HG03175 (cell line): ENCODE results near the gene NEMF.
"Not testable (repeated sequence)": the region's sequence is repeated elsewhere in the genome, so short reads cannot be mapped to it uniquely, and the experiment has no call there.

Source experiments
- ATAC-seq: cut with Tn5 transposase; IDR thresholded peaks from one replicate; pipeline ENCODE4 v1.9.1; 2021; ENCODE audit warnings: mild to moderate bottlenecking, moderate library complexity; ENCODE audit not compliant: unreplicated experiment

NEMF gene

DNA sequence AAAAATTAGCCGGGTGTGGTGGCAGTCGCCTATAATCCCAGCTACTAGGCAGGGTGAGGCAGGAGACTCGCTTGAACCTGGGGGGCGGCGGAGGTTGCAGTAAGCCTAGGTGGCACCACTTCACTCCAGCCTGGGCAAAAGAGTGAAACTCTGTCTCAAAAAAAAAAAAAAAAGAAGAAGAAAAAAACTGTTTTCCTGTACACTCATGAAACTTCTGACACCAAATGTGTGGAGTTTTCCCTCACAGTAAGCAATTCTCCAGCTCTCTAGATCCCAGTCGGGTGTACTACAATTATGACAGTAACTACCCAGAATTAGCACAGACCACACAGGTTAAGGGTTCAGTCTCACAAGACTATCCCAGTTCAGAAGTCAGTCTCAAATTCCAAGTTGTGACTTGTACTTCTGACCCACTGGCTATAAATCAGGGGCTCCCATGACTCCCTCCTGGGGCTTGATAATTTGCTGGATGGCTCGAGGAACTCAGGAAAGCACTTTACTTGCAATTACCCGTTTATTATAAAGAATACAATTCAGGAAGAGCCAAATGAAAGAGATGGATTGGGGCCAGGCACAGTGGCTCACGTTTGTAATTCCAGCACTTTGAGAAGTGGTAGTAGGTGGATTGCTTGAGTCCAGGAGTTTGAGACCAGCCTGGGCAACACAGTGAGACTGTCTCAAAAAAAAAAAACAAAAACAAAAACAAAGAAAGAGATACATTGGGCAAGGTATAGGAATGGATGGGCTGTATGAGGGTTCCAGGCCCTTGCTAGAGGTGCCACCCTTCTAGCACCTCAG, 27.9 kb upstream of the NEMF start:
- no peak for ATAC-seq

GRCh38 chr14:49879646-49880204, 27.1 kb upstream of the NEMF start:
- peak; percentile 94 for ATAC-seq

- no peak for ATAC-seq
Measured at GRCh38 chr14:49876563-49877127, 24.1 kb upstream of the NEMF start.

GRCh38 chr14:49875640-49876198, 23.1 kb upstream of the NEMF start:
- no peak for ATAC-seq

DNA sequence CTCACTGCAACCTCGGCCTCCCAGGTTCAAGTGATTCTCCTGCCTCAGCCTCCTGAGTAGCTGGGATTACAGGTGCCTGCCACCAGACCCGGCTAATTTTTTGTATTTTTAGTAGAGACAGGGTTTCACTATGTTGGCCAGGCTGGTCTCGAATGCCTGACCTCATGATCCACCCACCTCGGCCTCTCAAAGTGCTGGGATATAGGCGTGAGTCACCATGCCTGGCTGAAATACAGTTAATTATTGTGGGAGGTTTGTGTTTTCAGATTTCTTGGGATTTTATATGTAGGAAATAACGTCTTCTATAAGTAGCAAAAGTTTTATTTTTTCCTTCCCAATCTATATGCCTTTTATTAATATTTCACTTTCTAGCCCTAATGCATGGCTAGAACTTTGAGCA, 21.0 kb upstream of the NEMF start:
- ATAC-seq = not testable (repeated sequence)

GRCh38 chr14:49870908-49871307, 18.3 kb upstream of the NEMF start:
- ATAC-seq = no peak

DNA sequence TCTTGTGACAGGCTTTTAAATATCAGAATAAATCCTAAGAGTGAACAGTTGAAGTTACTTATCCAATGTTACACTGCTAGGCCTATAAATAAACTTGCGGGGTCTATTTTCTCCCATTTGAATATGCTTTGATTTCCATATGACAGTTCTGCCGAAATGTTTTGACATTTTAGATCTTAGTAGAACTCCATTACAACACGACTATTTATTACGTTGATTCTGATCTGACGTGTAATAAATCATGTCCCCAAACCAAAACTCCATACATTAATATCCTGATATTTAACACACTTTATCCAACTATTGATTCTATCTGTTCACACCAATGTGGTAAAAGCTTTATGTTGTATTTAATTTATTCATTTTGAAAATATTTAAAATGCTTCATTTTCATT, 16.1 kb upstream of the NEMF start:
- ATAC-seq = no peak

DNA sequence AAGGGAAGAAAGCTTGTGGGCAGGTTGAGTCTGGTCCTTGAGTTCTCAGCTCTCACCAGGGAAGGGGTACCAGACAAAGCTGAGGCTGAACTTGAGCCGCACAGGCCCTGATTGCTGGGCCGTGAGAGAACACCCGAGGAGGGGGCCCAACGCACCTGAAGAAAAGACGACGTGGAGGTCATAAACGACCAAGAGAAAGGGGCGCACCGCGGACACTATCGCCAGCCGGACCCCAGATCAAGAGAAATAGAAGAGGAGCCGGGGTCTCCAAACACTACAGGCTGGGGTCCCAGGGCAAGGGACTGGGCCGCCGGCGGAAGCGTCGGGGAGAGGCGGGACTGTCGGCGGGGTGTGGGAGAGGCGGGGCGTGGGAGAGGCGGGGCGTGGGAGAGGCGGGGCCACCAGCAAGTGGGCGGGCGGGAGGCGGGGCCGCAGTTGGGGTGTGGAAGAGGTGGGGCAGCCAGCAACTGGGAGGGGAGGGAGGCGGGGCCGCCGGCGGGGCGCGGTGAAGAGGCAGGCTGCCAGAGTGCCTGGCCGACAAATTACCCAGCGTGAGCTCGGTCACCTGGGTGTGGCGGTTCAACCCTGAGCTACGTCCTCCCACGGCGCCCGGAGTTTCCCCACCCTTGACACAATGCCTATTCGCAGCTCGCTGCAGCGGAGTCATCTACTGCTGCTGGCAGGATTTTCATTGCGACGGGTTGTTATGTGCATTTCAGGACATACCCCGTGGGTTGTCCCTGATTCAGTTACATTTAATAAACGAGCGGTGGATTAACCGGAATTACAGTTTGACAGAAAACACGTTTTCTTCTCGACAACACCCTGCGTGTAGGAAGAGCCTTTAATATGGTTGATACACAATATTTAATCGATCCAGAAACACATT, 15.5 kb upstream of the NEMF start:
- peak; percentile 87 for ATAC-seq

DNA sequence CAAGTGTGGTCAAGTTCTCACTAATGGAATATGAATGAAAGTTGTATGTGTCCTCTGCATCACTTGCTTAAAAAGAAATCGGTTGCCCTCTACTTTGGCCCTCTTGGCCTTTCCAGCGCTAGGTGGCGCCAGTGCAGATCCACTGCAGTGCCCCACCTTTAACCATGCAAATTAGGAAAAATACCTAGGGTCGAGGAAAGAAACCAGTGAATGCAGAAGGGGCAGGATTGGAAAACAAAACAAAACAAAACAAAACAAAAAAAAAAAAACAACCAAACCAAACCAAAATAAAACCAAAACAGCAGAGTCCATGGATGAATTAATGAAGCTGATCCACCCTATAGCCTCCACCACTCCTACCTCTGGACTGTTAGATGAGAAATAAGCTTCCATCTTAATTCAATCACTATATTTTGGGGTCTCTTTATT, 12.9 kb upstream of the NEMF start:
- no peak for ATAC-seq

DNA sequence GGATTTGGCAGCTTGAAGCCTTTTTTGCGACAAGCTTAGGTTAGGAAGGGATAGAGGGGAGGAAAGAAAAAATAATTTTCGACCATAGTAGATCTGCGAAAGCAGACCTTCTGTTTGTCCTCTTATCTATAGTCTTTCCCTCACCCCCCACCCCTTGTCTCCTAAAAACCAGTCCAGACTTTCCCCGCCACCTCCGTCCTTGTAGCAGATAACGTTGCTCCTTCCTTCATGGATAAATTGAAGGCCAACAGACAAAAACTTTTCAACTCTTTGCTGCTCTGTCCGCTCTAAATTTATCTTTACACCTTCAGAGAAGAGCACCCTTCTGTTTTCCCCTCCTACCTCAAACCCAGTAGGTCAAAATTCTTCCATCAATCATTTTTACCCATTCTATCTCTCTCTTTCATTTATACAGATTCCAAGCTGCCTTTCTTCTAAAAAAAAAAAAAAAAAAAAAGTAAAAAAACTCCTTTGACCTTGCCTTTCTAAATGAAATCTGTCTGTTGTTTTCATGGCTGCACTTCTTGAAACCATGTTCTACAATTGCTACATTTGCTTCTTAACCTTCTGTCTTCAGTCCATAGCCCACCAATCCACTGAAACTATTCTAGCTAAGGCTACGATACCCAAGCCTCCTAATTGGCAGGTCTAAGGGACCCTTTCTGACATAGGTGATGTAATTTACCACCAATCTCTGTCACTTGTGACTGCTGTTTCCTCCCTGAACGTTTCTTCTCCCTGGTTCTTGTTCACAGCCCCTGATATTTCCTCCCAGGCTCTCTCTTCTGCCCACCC, 11.1 kb upstream of the NEMF start:
- ATAC-seq = no peak

GRCh38 chr14:49862089-49862673, 9.6 kb upstream of the NEMF start:
- ATAC-seq = peak; percentile 11

- no peak for ATAC-seq
Measured at GRCh38 chr14:49861699-49862088, 9.1 kb upstream of the NEMF start.

DNA sequence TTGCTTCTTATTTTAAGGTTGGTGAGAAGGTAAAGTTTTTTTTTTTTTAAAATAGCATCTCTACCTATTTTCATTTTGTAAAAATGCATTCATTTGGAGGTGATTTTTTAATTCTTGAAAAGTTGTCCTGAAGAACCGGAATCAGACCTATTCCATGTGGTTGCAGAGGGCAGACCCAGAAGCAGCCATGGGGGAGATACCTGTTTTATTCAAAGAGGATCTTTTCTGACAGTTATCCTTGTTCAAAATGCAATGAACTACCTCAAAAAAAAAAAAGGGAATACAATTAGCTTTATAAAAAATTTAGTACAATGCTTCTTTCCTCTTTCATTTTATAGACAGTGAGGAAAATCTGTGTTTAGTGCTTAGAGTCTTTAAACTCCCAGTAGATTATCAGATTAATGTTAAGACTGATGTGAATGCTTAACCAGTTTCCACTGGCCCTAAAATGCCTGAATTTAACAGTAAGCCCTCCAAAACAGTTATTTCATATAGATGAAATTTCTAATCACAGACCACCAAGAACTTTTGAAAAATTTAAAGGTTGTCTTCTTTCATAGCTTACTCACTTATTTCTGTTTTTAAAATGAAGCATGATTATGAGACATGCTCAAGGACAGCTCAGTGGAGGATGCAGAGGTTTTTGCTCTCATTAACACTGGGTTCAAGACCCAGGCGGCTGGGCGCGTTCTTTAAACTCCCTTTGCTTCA, 8.6 kb upstream of the NEMF start:
- ATAC-seq = no peak

- no peak for ATAC-seq
Measured at GRCh38 chr14:49858383-49858782, 5.8 kb upstream of the NEMF start.

GRCh38 chr14:49857427-49858003, 4.9 kb upstream of the NEMF start:
- ATAC-seq = no peak

DNA sequence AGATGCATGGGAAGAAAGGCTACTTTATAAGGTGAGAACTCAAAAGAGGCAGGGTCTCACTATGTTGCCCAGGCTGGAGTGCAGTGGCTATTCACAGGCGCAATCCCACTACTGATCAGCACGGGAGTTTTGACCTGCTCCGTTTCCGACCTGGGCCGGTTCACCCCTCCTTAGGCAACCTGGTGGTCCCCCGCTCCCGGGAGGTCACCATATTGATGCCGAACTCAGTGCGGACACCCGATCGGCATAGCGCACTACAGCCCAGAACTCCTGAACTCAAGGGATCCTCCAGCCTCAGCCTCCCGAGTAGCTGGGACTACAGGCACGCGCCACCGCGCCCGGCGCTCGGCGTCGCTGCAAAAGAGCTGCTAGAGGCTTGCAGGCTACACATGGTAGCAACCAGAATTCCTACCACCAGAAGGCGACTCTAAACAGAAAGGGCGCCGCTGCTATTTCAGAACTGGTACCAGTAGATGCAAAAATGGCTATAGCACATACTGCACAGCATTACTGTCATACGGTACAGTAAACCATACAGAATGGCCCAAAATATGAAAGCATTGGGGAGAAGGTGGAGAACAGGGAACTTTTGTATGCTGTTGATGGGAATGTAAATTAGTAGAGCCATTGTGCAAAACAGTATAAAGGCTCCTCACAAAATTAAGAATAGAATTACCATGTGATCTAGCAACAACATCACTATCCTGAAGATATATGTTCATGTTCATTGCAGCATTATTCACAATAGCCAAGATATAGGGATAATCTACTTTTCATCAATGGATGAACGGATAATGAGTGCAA, 1.2 kb upstream of the NEMF start:
- peak; percentile 51 for ATAC-seq

DNA sequence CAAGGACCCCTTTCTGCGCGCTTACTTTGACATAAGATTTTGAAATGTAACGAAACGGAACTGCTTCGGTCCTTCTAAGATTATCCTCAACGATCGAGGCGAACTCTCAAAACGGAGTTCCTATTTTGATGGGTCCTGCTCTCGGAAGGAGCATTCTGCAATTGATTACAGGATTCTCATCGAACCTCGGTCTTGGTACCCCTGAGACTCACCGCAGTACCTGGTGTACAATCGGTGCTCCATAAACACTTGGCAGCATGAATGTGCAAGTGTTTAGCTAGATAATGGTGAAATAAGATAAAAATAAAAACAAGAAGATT, 530 bp upstream of the NEMF start:
- peak; percentile 4 for ATAC-seq

DNA sequence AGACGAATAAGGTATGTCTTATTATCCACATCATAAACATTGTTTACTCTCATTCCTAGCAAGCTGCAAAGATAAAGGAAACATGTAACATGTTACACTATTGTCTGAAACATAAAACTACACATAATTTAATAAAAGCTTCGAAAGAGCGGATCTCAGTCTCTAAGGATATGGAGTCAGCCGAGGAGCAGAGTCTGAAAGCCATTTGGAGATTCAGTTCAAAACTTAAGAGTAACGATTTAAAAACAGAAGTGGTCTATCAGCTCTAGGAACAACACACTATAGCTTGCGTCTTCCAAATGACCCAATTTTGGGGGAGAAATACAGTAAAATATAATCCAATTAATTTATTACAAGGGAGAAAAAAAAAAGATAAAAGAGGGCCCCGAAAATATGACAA, 775 bp downstream of the NEMF start:
- ATAC-seq = no peak
